Epithelial cell of esophagus (primary cell): ENCODE data around the gene GALR3.

Source experiments
- DNase-seq: peaks from one replicate; pipeline ENCODE4 v3.0.0; 2010; ENCODE audit warnings: low read depth
- H3K4me3 ChIP-seq: 2 replicates; pipeline ENCODE4 v1.5.1; 2011; ENCODE audit warnings: mild to moderate bottlenecking, low read length, control low read depth
- CTCF ChIP-seq: IDR thresholded peaks from 2 replicates; pipeline ENCODE4 v1.5.1; 2011; ENCODE audit warnings: low read depth, mild to moderate bottlenecking, low read length, control low read depth, inconsistent platforms; ENCODE audit not compliant: insufficient read depth; ENCODE audit errors: missing control alignments

GALR3 gene

GRCh38 chr22:37818409-37819104 lies 4.6 kb upstream of the GALR3 start:
- peak overlapping the region; percentile 8 for H3K4me3 ChIP-seq
- peak; percentile 73 for DNase-seq
- peak; percentile 43 for TF ChIP-seq CTCF

- TF ChIP-seq CTCF = no peak
- peak overlapping the region; percentile 8 for H3K4me3 ChIP-seq
- DNase-seq = no peak
Measured at GRCh38 chr22:37819105-37819433, 4.1 kb upstream of the GALR3 start.

- no peak for DNase-seq
- TF ChIP-seq CTCF = no peak
- H3K4me3 ChIP-seq = no peak overlapping the region
Measured at GRCh38 chr22:37820350-37820749, 2.8 kb upstream of the GALR3 start.

GRCh38 chr22:37822079-37822833 lies 926 bp upstream of the GALR3 start:
- no peak for DNase-seq
- no peak overlapping the region for H3K4me3 ChIP-seq
- no peak for TF ChIP-seq CTCF

GRCh38 chr22:37824674-37825641 lies 1.8 kb downstream of the GALR3 start:
- no peak overlapping the region for H3K4me3 ChIP-seq
- TF ChIP-seq CTCF = no peak
- DNase-seq = peak; percentile 67

GRCh38 chr22:37827056-37827455 lies 3.9 kb downstream of the GALR3 start:
- H3K4me3 ChIP-seq = no peak overlapping the region
- TF ChIP-seq CTCF = no peak
- no peak for DNase-seq
